ENCODE results near the gene TMEM151A. TPM values are rescaled to one million over a fixed set of nuclear protein-coding genes. Genes with fewer than 3 reads are reported as not detected.

TMEM151A gene
- total RNA-seq, 2 experiments from 2014 or later = 0.11 to 0.14 TPM

DNA sequence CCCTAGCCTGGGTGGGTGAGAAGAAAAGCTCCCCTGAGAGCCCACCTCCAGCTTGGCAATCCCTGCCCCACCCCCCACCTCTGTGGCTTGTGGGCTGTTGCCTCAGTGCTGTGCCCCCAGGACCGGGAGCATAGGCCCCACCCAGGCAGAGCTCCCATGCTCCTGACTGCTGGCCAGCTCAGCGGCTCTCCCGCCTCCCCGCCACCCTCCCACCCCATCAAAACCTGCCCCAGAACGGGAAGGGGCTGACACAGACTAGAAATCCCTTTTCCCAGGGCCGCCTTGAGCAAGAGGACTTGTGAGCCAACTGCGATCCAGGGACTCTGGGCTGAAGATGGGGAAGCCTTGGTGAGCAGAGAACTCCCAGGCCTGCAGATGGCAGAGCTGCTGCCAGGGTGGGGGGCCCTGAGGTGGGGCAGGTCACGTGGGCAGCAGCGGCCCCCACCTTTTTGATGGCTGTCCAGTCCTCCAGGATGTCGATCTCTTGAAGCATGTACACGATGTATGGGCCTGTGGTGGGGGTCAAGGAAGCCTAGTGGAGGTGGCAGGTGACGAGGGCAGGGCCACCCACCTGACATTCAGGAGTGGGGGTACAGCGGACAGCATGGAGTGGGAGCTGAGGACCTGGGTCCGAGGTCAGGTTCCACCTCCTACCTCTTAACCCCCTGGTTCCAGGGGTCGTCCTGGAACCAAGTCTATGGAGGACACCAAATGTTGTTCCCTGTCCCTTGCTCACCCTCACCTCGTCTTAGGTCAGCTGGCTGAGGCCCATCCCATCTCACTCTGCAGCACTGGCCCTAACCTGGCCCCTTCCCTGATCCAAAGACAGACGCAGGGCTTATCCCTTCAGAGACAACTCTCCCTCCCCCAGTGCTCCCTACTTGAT, 46.8 kb downstream of the TMEM151A start:
- no peak for ATAC-seq (ENCODE audit: poor library complexity)
- peaks cover 29% of the 10 kb centered on the region for H3K4me1 Mint-ChIP-seq (ENCODE audit: low read depth)
- Histone ChIP-seq H3K9me3 (ENCODE audit: control insufficient read depth in 1 of 2, insufficient read depth in 1 of 2, low read length in 2 of 2) (no peaks in the 10 kb centered on the region), H3K4me3 (ENCODE audit: low read length) (no peak overlapping the region), H3K27me3 (ENCODE audit: control insufficient read depth in 1 of 2, insufficient read depth in 2 of 2, low read length in 2 of 2) (no peaks in the 10 kb centered on the region), H3K36me3 (ENCODE audit: insufficient read depth, low read length) (peaks cover 55% of the 10 kb centered on the region), H3K4me1 (ENCODE audit: insufficient read depth, low read length) (peaks cover 32% of the 10 kb centered on the region), H3K27ac (ENCODE audit: low read depth in 1 of 2, low read length in 2 of 2) (no peak overlapping the region)
- H3K27ac Mint-ChIP-seq = no peak overlapping the region
- TF ChIP-seq, protein P1, sequence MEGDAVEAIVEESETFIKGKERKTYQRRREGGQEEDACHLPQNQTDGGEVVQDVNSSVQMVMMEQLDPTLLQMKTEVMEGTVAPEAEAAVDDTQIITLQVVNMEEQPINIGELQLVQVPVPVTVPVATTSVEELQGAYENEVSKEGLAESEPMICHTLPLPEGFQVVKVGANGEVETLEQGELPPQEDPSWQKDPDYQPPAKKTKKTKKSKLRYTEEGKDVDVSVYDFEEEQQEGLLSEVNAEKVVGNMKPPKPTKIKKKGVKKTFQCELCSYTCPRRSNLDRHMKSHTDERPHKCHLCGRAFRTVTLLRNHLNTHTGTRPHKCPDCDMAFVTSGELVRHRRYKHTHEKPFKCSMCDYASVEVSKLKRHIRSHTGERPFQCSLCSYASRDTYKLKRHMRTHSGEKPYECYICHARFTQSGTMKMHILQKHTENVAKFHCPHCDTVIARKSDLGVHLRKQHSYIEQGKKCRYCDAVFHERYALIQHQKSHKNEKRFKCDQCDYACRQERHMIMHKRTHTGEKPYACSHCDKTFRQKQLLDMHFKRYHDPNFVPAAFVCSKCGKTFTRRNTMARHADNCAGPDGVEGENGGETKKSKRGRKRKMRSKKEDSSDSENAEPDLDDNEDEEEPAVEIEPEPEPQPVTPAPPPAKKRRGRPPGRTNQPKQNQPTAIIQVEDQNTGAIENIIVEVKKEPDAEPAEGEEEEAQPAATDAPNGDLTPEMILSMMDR (IDR thresholded peaks at IDR 0.05) = no peak
- intact Hi-C loops (cut with DNase I, micrococcal nuclease) = no loop called here
- no peak overlapping the region for H3K4me3 Mint-ChIP-seq
- peaks cover 55% of the 10 kb centered on the region for H3K36me3 Mint-ChIP-seq (ENCODE audit: low read depth)
- peak in 1 of 14 experiments; percentile 26 for DNase-seq
- ChIA-PET CTCF (interaction anchor here (1.3 kb wide), 1 partner anchor 51 kb away, joined by 4 read pairs; no protein-coding TSS in a partner anchor), POLR2A (interaction anchor here (1.7 kb wide), 1 partner anchor 26 kb away, joined by 8 read pairs; no protein-coding TSS in a partner anchor)
- no peaks in the 10 kb centered on the region for H3K27me3 Mint-ChIP-seq
- no peaks in the 10 kb centered on the region for H3K9me3 Mint-ChIP-seq

DNA sequence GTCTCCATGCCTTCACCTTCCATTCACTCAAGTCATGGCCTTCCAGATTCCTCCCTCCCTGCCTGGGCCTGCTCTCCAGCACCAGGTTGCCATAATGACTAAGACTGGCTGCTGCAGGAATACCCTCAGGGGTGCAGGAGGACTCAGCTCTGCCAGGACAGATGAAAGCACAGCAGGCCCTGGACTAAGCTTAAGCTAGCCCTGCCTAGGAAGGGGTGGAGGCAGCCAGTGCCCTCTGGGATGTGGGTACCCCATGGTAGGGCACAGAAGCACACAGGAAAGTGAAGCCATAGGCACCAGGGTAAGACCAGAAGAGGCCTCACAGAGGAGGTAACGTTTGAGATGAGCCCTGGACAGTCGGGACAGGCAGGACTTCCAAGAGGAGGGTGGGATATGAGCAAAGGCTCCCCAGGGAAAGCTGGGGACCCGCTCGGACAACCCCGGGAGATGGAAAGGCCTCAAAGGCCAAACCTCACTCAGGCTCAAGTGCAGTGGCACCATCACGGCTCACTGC, 47.5 kb downstream of the TMEM151A start:
- POLR2A ChIA-PET = no interaction called here
- Mint-ChIP-seq H3K36me3 (ENCODE audit: low read depth) (peaks cover 59% of the 10 kb centered on the region), H3K27ac (no peak overlapping the region)

DNA sequence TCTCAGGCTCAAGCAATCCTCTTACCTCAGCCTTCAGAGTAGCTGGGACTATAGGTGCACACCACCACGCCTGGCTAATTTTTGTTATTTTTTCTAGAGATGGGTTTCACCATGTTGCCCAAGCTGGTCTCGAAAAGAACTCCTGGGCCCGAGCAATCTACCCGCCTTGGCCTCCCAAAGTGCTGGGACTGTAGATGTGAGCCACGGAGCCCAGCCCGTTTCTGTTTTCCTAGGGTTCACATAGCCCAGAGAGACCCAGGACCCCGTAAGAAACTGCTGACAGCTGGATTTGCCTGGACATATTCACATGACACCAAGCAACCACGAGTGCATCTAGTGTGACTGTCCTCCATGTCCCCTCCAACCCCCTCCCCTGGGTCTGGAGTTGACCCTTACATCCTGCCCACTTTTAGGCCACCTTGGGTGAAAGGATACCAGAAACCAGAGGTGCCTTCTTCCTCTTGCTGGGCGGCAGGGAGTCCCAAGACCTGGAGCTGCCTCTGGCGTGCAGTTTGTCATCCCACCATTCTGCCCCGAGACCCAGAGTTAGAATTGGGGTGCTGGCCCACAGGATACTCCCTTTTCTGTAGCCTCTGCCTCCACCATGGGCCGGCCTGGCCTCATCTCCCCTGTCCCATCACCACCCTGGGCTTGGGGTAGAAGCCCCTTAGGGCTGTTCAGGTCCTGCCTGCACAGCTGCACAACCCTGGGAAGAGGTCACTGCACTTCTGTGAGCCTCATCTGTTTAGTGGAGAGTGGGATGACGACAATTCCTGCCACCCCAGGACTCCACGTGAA, 48.2 kb downstream of the TMEM151A start:
- peaks cover 43% of the 10 kb centered on the region for H3K4me1 ChIP-seq (ENCODE audit: insufficient read depth, low read length)
- DNase-seq (peak in 1 of 14 experiments; percentile 16), ATAC-seq (ENCODE audit: poor library complexity) (no peak)
- no peaks in the 10 kb centered on the region for H3K27me3 ChIP-seq (ENCODE audit: control insufficient read depth in 1 of 2, insufficient read depth in 2 of 2, low read length in 2 of 2)
- H3K27ac ChIP-seq (ENCODE audit: low read depth in 1 of 2, low read length in 2 of 2) = no peak overlapping the region
- TF ChIP-seq, protein P1 (IDR thresholded peaks at IDR 0.05) = no peak
- Mint-ChIP-seq H3K27me3 (no peaks in the 10 kb centered on the region), H3K9me3 (no peaks in the 10 kb centered on the region), H3K27ac (no peak overlapping the region), H3K4me3 (no peak overlapping the region), H3K4me1 (ENCODE audit: low read depth) (peaks cover 42% of the 10 kb centered on the region), H3K36me3 (ENCODE audit: low read depth) (peaks cover 65% of the 10 kb centered on the region)
- H3K36me3 ChIP-seq (ENCODE audit: insufficient read depth, low read length) = peaks cover 55% of the 10 kb centered on the region
- no peaks in the 10 kb centered on the region for H3K9me3 ChIP-seq (ENCODE audit: control insufficient read depth in 1 of 2, insufficient read depth in 1 of 2, low read length in 2 of 2)
- POLR2A ChIA-PET = interaction anchor here (1.4 kb wide), 1 partner anchor 28 kb away, joined by 4 read pairs; no protein-coding TSS in a partner anchor
- CTCF ChIA-PET = no interaction called here
- intact Hi-C loops (cut with DNase I, micrococcal nuclease) = loop anchor here in 1 of 2 experiments (10.0 kb wide), 1 partner anchor 1255 kb away; the partner anchor contains the start of genes CDCA5 and ZFPL1
- no peak overlapping the region for H3K4me3 ChIP-seq (ENCODE audit: low read length)

More for the DNA sequence above, 47.5 kb downstream of the TMEM151A start:
- Histone ChIP-seq H3K9me3 (ENCODE audit: control insufficient read depth in 1 of 2, insufficient read depth in 1 of 2, low read length in 2 of 2) (no peaks in the 10 kb centered on the region), H3K4me1 (ENCODE audit: insufficient read depth, low read length) (peaks cover 39% of the 10 kb centered on the region), H3K4me3 (ENCODE audit: low read length) (no peak overlapping the region), H3K27me3 (ENCODE audit: control insufficient read depth in 1 of 2, insufficient read depth in 2 of 2, low read length in 2 of 2) (no peaks in the 10 kb centered on the region), H3K36me3 (ENCODE audit: insufficient read depth, low read length) (peaks cover 55% of the 10 kb centered on the region), H3K27ac (ENCODE audit: low read depth in 1 of 2, low read length in 2 of 2) (no peak overlapping the region)
- intact Hi-C loops (cut with DNase I, micrococcal nuclease) = no loop called here
- Mint-ChIP-seq H3K4me1 (ENCODE audit: low read depth) (peaks cover 36% of the 10 kb centered on the region), H3K27me3 (no peaks in the 10 kb centered on the region), H3K9me3 (no peaks in the 10 kb centered on the region), H3K4me3 (no peak overlapping the region)
- DNase-seq (no peak), ATAC-seq (ENCODE audit: poor library complexity) (no peak)
- TF ChIP-seq, protein P1 (IDR thresholded peaks at IDR 0.05) = no peak
- CTCF ChIA-PET = no interaction called here
